ENCODE measurements around the gene PTPRE.

PTPRE gene

GRCh38 chr10:128064108-128064969, 157.4 kb downstream of the PTPRE start:
- no peak for DNase-seq

GRCh38 chr10:128064970-128065580, 158.2 kb downstream of the PTPRE start:
- no peak for DNase-seq

GRCh38 chr10:128065881-128066534, 159.1 kb downstream of the PTPRE start:
- no peak for DNase-seq

- DNase-seq: no peak
These were observed 160.0 kb downstream of the PTPRE start for GRCh38 chr10:128066870-128067382.

GRCh38 chr10:128067691-128068397, 160.9 kb downstream of the PTPRE start:
- no peak for DNase-seq

GRCh38 chr10:128068398-128069285, 161.7 kb downstream of the PTPRE start:
- DNase-seq: no peak

- peak; percentile 42 for DNase-seq
These were observed 162.6 kb downstream of the PTPRE start for GRCh38 chr10:128069351-128070051.

GRCh38 chr10:128070161-128070560, 163.3 kb downstream of the PTPRE start:
- no peak for DNase-seq

GRCh38 chr10:128070721-128071416, 164.0 kb downstream of the PTPRE start:
- no peak for DNase-seq

- no peak for DNase-seq
These were observed 164.5 kb downstream of the PTPRE start for GRCh38 chr10:128071417-128071782.

- no peak for DNase-seq
These were observed 165.1 kb downstream of the PTPRE start for GRCh38 chr10:128072046-128072445.

GRCh38 chr10:128072941-128073645, 166.2 kb downstream of the PTPRE start:
- no peak for DNase-seq

GRCh38 chr10:128073890-128074289, 167.0 kb downstream of the PTPRE start:
- no peak for DNase-seq

- no peak for DNase-seq
These were observed 167.7 kb downstream of the PTPRE start for GRCh38 chr10:128074589-128074988.

- DNase-seq: no peak
These were observed 170.4 kb downstream of the PTPRE start for GRCh38 chr10:128077155-128077875.

GRCh38 chr10:128078136-128078969, 171.4 kb downstream of the PTPRE start:
- no peak for DNase-seq

GRCh38 chr10:128080231-128080630, 173.3 kb downstream of the PTPRE start:
- DNase-seq: no peak

GRCh38 chr10:128080641-128081040, 173.7 kb downstream of the PTPRE start:
- DNase-seq: no peak
